Hematopoietic multipotent progenitor cell (in vitro differentiated cells): ENCODE results near the gene GFPT2. TPM values are rescaled to one million over a fixed set of nuclear protein-coding genes. Genes with fewer than 3 reads are reported as not detected.

Source experiments
- DNase-seq, 3 donors: peaks; one replicate each; pipeline ENCODE4 v3.0.0-alpha.2; 2011 to 2015; ENCODE audit warnings: low read depth in 2 of 3, low spot score in 2 of 3
- total RNA-seq: library from RNA; depleted of rRNA; stranded (reverse); fragments of >200 nt; gene quantifications from one replicate; pipeline ENCODE4 v1.2.3, GENCODE V29; 2012

Gene GFPT2
- total RNA-seq, 1 donor, result under 0.01 TPM

DNA sequence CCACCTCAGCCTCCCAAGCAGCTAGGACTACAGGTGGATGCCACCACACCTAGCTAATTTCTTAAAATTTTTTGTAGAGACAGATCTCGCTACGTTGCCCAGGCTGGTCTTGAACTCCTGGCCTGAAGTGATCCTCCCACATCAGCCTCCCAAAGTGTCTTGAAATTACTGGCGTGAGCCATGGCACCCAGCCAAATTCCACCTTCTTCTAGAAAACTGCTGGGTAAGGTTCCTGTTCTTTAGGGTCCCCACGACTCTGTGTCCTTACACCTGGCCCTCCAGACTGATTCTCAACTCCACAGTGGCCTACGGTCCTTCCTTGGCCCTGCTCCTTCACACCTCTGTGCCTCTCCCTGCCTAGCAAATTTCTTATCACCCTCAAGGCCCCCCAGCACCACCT, 63.2 kb downstream of the GFPT2 start:
- DNase-seq, result no peak

- DNase-seq, result no peak
Observed at GRCh38 chr5:180289433-180289832, 63.7 kb downstream of the GFPT2 start.

DNA sequence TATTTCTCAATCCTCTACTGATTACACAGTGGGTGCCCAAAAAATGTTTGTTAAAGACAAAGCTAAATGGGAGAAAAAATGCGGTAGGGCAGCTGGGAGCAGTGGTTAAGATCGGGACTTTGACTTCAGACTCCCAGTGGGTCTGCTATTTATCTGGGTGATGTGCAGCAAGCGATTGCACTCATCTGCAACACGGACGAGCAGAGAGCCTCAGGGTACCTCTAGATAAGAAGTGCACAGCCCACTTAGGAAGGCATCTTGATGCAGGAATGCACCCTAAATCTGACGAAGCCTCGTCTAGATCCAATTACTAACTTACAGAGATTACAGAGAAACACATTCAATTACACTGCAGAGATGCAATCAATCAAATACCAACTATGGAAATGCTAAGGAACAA, 65.3 kb downstream of the GFPT2 start:
- no peak for DNase-seq

DNA sequence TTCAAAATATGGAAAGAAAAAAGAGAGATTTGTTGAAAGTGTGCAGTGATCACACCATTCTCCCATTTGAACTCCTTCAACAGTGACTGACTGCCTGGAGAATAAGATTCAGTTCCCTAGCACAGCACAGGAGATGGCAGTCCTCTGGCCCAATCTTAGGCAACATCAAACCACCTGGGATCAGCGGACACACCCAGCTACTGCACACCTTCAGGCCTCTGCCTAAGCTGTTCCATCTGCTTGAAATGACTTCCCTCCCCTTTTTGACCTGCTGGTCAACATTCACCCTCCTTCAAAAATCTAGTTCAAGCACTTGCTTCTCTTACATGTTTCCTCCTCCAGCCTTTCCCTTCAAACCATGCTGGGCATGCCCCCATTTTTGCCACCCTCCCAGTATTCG, 65.7 kb downstream of the GFPT2 start:
- DNase-seq, result no peak

- no peak for DNase-seq
Observed at GRCh38 chr5:180284149-180284548, 69.0 kb downstream of the GFPT2 start.

DNA sequence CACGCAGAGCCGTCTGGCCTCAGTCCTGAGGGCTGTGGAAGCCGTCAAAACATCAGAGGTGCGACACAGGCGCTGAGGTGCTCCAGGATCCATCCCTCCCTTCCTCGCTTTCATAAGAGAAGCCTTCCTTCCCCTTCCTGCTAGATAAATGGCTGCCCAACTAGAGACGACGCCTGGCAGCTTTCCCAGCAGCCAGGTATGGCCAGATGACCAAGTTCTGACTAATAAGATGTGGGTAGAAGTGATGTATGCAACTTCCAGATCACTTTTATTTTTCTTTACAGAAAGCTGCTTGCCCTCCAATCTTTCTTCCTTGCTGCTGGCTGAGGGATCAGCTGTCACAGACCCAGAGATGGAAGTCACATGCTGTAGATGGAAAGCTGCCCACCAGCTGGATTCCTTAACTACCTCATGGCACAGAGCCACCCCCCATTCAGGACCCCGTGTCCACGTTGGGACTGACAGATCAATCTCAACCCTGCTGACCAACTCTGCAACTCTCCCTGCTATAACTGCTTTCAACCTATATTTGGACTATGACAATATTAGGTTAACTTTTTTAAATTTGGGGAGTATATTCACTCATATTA, 70.0 kb downstream of the GFPT2 start:
- no peak for DNase-seq

GRCh38 chr5:180282281-180282680, 70.9 kb downstream of the GFPT2 start:
- DNase-seq, result no peak

- DNase-seq, result no peak
Observed at GRCh38 chr5:180281706-180282105, 71.4 kb downstream of the GFPT2 start.

GRCh38 chr5:180274695-180275094, 78.4 kb downstream of the GFPT2 start:
- DNase-seq, result no peak

DNA sequence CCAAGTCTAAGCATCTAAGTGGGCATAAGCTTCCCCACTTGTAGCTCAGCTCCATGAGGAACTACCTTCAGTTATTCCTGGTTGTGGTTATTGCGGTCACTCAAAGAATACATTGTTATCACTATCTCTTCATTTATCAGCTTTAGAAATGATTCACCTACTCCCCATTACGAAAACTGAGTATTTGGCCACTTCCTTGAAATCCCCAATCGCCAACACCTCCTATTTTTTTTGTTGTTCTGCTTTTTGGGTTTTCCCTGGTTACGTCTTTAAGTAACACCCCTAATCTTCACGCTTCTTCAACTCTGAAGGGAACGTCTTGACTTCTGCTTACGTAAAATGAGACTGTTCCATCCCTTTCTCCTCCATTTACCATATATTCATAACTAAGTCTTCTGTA, 81.9 kb downstream of the GFPT2 start:
- DNase-seq, result no peak

DNA sequence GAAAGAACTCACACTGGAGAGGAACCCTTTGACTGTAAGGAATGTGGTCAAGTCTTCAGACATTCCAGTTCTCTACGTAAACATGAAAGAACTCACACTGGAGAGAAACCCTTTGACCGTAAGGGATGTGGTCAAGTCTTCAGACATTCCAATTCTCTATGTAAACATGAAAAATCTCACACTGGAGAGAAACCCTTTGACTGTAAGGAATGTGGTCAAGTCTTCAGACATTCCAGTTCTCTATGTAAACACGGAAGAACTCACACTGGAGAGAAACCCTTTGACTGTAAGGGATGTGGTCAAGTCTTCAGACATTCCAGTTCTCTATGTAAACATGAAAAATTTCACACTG, 93.9 kb downstream of the GFPT2 start:
- no peak for DNase-seq

DNA sequence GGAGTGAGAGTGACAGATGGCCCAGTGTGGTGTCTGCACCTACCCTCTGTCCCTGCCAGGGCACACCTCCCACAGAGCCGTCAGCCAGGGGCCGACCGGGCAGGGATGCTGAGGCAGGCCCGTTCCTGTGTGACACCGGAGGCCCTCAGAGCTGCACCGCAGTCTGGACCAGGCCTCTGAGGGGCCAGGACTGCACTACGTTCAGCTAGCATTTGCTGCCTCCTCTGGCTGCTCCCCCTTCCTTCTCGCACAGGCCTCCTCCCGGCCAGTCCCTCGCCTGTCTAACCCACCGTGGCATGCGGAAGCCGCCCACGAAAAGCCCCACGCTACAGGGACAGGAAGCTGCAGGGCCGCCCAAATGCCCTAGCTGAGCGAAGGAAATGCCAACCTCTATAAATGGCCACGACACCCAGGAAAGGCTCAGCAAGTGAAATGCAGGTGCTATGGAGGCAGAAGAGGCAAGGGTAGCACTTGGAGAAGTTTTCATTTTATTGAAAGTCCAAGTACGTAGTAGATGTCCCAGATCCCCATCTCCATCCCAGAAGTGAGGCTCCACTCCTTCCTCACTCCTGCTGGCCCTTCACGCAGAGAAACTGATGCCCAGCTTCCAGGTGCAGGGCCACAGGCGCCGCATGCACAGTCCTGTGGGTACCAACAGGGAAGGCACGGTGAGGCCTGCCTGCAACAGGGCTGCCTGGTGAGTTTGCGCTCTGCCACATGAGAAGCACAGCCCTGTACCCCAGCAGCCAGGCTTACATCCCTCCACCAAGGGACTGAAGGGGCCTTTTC, 99.9 kb downstream of the GFPT2 start:
- no peak for DNase-seq

DNA sequence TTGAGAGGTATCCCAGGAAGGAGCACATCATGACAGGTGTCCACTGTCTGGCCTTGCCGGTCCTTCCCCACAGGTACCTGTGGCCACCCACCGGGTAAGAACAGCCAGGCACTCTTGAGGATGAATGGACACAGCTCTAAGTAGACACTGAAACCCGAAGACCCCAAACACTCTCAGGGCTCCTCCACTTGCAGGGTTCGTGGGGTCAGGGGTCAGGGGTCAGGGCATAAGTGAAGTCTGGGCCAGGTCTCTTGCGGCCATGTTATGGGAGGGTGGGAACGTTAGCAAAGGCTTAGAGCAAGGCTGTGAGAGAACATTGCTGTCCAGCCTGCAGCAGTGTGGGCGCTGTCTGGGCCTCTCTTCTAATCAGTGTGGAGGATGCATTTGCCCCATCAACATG, 101.2 kb downstream of the GFPT2 start:
- no peak for DNase-seq

DNA sequence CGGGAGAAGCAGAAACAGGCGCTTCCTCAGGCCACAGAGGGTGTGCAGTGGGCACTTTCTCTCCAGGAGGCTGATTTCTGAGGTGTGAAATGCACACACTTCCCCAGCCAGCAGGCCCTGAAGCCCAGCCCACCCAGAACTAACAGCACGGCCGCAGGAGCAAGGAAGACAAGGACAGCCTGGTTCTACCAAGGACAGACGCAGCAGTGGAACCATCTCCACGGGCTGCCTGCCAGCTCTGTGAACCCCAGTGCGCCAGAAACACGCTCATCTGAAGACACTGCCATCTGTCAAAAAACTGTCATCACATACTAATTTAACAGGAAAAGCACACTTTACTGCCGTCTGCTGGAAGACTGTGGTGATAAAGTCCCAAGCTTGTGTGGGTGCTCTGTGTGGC, 102.0 kb downstream of the GFPT2 start:
- DNase-seq, result no peak

Other genes starting within 250 kb of the GFPT2 start
- gene RASGEF1C, start 144.1 kb downstream of the GFPT2 start, total RNA-seq, result under 0.01 TPM
- gene MAPK9, start 61.3 kb downstream of the GFPT2 start, total RNA-seq, result 22.9 TPM
- 11.6 TPM for gene CNOT6, start 141.0 kb upstream of the GFPT2 start, total RNA-seq
- gene SCGB3A1, start 238.2 kb upstream of the GFPT2 start, total RNA-seq, result not detected